Activated CD4-positive, alpha-beta T cell treated with anti-CD3 and anti-CD28 coated beads, Interleukin-2, amount 10 ng/mL, durations not matched to agents 7 days and 5 days (primary cell): ENCODE measurements around the gene MBNL1. TPM values are rescaled to one million over a fixed set of nuclear protein-coding genes. Genes with fewer than 3 reads are reported as not detected.

Experiments used
- CTCF ChIA-PET: fragments of 350-600 bp; sonication (Branson Sonifier 250); formaldehyde crosslinking; loops from one replicate; lab custom pipeline; 2021; ENCODE audit warnings: antibody characterized with exemption; lab: Charles Lee
- POLR2A ChIA-PET: fragments of 350-600 bp; sonication (Branson Sonifier 250); formaldehyde crosslinking; loops from one replicate; lab custom pipeline; 2021; ENCODE audit warnings: antibody characterized with exemption; lab: Charles Lee
- DNase-seq: peaks from one replicate; pipeline ENCODE4 v3.0.0-alpha.2; 2020
- H3K27ac Mint-ChIP-seq: one replicate; pipeline ENCODE4 v1.8.0; 2021; ENCODE audit warnings: mild to moderate bottlenecking, moderate library complexity, mixed read lengths
- H3K27me3 Mint-ChIP-seq: one replicate; pipeline ENCODE4 v1.8.0; 2021; ENCODE audit warnings: mixed read lengths
- H3K36me3 Mint-ChIP-seq: one replicate; pipeline ENCODE4 v1.8.0; 2021; ENCODE audit warnings: low read depth, mixed read lengths
- H3K4me1 Mint-ChIP-seq: one replicate; pipeline ENCODE4 v1.8.0; 2021; ENCODE audit warnings: mixed read lengths
- H3K4me3 Mint-ChIP-seq: one replicate; pipeline ENCODE4 v1.8.0; 2021; ENCODE audit warnings: mild to moderate bottlenecking, moderate library complexity, mixed read lengths
- H3K9me3 Mint-ChIP-seq: one replicate; pipeline ENCODE4 v1.8.0; 2021; ENCODE audit warnings: mixed read lengths
- total RNA-seq, 2 experiments: library from RNA; stranded (reverse); gene quantifications; one replicate each; pipeline ENCODE4 v1.2.3, GENCODE V29; 2021

MBNL1 gene
- total RNA-seq, 2 experiments from 2014 or later, result 437 to 559 TPM

- Mint-ChIP-seq H3K36me3 (peaks cover 75% of the 10 kb centered on the region), H3K4me3 (peak overlapping the region; percentile 91), H3K4me1 (peaks cover 52% of the 10 kb centered on the region), H3K27me3 (no peaks in the 10 kb centered on the region), H3K9me3 (peaks cover 3% of the 10 kb centered on the region), H3K27ac (peak overlapping the region; percentile 97)
- POLR2A ChIA-PET, result interaction anchor here (1.0 to 1.5 kb wide), 2 partner anchors 22 to 24 kb away, joined by 5 to 11 read pairs; no protein-coding TSS in a partner anchor
- CTCF ChIA-PET, result interaction anchor here (0.8 to 1.3 kb wide), 3 partner anchors 11 to 42 kb away, joined by 3 to 9 read pairs (median 4); no protein-coding TSS in a partner anchor
- no peak for DNase-seq
Observed at GRCh38 chr3:152267831-152268554, 736 bp upstream of the MBNL1 start.

- H3K4me3 Mint-ChIP-seq, result peak overlapping the region; percentile 91
- H3K9me3 Mint-ChIP-seq, result no peaks in the 10 kb centered on the region
- H3K36me3 Mint-ChIP-seq, result peaks cover 72% of the 10 kb centered on the region
- H3K27me3 Mint-ChIP-seq, result no peaks in the 10 kb centered on the region
- H3K4me1 Mint-ChIP-seq, result peaks cover 52% of the 10 kb centered on the region
- POLR2A ChIA-PET, result interaction anchor here (0.6 to 1.5 kb wide), 5 partner anchors 12 to 25 kb away, joined by 3 to 11 read pairs (median 4); no protein-coding TSS in a partner anchor
- peak; percentile 54 for DNase-seq
- CTCF ChIA-PET, result interaction anchor here (0.6 to 1.3 kb wide), 4 partner anchors 12 to 76 kb away, joined by 3 to 9 read pairs (median 6); no protein-coding TSS in a partner anchor
- H3K27ac Mint-ChIP-seq, result peak overlapping the region; percentile 97
Observed at GRCh38 chr3:152269056-152269830, 514 bp downstream of the MBNL1 start.

- POLR2A ChIA-PET, result interaction anchor here (0.5 to 1.5 kb wide), 5 partner anchors 12 to 68 kb away, joined by 3 to 11 read pairs (median 3); no protein-coding TSS in a partner anchor
Observed at GRCh38 chr3:152269831-152270734, 1.4 kb downstream of the MBNL1 start.

GRCh38 chr3:152270937-152271336 lies 2.2 kb downstream of the MBNL1 start:
- Mint-ChIP-seq H3K4me3 (peak overlapping the region; percentile 91), H3K36me3 (peaks cover 68% of the 10 kb centered on the region), H3K4me1 (peaks cover 49% of the 10 kb centered on the region), H3K27ac (peak overlapping the region; percentile 97), H3K27me3 (no peaks in the 10 kb centered on the region), H3K9me3 (no peaks in the 10 kb centered on the region)
- ChIA-PET CTCF (interaction anchor here (1.3 kb wide), 1 partner anchor 10 kb away, joined by 4 read pairs; no protein-coding TSS in a partner anchor), POLR2A (interaction anchor here (0.6 kb wide), 1 partner anchor 27 kb away, joined by 3 read pairs; no protein-coding TSS in a partner anchor)
- DNase-seq, result no peak

More at GRCh38 chr3:152269831-152270734, 1.4 kb downstream of the MBNL1 start:
- peak overlapping the region; percentile 91 for H3K4me3 Mint-ChIP-seq
- H3K27ac Mint-ChIP-seq, result peak overlapping the region; percentile 97
- H3K27me3 Mint-ChIP-seq, result no peaks in the 10 kb centered on the region
- no peaks in the 10 kb centered on the region for H3K9me3 Mint-ChIP-seq
- peaks cover 51% of the 10 kb centered on the region for H3K4me1 Mint-ChIP-seq
- CTCF ChIA-PET, result interaction anchor here (0.6 to 1.3 kb wide), 3 partner anchors 10 to 75 kb away, joined by 3 to 8 read pairs (median 4); no protein-coding TSS in a partner anchor
- H3K36me3 Mint-ChIP-seq, result peaks cover 69% of the 10 kb centered on the region
- DNase-seq, result peak; percentile 50

- Mint-ChIP-seq H3K4me3 (peak overlapping the region; percentile 91), H3K9me3 (no peaks in the 10 kb centered on the region), H3K36me3 (peaks cover 65% of the 10 kb centered on the region), H3K27ac (peak overlapping the region; percentile 97), H3K4me1 (peaks cover 49% of the 10 kb centered on the region), H3K27me3 (no peaks in the 10 kb centered on the region)
- no peak for DNase-seq
- POLR2A ChIA-PET, result no interaction called here
- CTCF ChIA-PET, result interaction anchor here (1.3 to 2.3 kb wide), 3 partner anchors 10 to 163 kb away, joined by 3 to 11 read pairs (median 4); no protein-coding TSS in a partner anchor
Observed at GRCh38 chr3:152271501-152272236, 2.9 kb downstream of the MBNL1 start.

- Mint-ChIP-seq H3K4me3 (peak overlapping the region; percentile 91), H3K4me1 (peaks cover 45% of the 10 kb centered on the region)
Observed at GRCh38 chr3:152272771-152273242, 4.1 kb downstream of the MBNL1 start.

GRCh38 chr3:152276681-152277080 lies 8.0 kb downstream of the MBNL1 start:
- Mint-ChIP-seq H3K27ac (no peak overlapping the region), H3K4me3 (peak overlapping the region; percentile 37), H3K4me1 (peaks cover 73% of the 10 kb centered on the region), H3K36me3 (peaks cover 44% of the 10 kb centered on the region), H3K27me3 (no peaks in the 10 kb centered on the region), H3K9me3 (no peaks in the 10 kb centered on the region)
- ChIA-PET POLR2A (no interaction called here), CTCF (interaction anchor here (1.1 kb wide), 1 partner anchor 15 kb away, joined by 4 read pairs; no protein-coding TSS in a partner anchor)
- no peak for DNase-seq

More at GRCh38 chr3:152272771-152273242, 4.1 kb downstream of the MBNL1 start:
- H3K9me3 Mint-ChIP-seq, result no peaks in the 10 kb centered on the region
- DNase-seq, result no peak
- CTCF ChIA-PET, result interaction anchor here (1.3 to 2.3 kb wide), 3 partner anchors 9 to 164 kb away, joined by 3 to 11 read pairs (median 4); no protein-coding TSS in a partner anchor
- POLR2A ChIA-PET, result interaction anchor here (1.0 to 1.1 kb wide), 2 partner anchors 12 to 29 kb away, joined by 3 to 4 read pairs; no protein-coding TSS in a partner anchor
- no peaks in the 10 kb centered on the region for H3K27me3 Mint-ChIP-seq
- H3K27ac Mint-ChIP-seq, result peak overlapping the region; percentile 67
- peaks cover 55% of the 10 kb centered on the region for H3K36me3 Mint-ChIP-seq

- Mint-ChIP-seq H3K27me3 (no peaks in the 10 kb centered on the region), H3K36me3 (peaks cover 41% of the 10 kb centered on the region), H3K9me3 (no peaks in the 10 kb centered on the region), H3K4me3 (peak overlapping the region; percentile 29), H3K4me1 (peaks cover 75% of the 10 kb centered on the region), H3K27ac (no peak overlapping the region)
- ChIA-PET CTCF (no interaction called here), POLR2A (no interaction called here)
- DNase-seq, result no peak
Observed at GRCh38 chr3:152277198-152277597, 8.5 kb downstream of the MBNL1 start.

- H3K4me1 Mint-ChIP-seq, result peaks cover 76% of the 10 kb centered on the region
- POLR2A ChIA-PET, result no interaction called here
- CTCF ChIA-PET, result interaction anchor here (1.6 kb wide), 1 partner anchor 13 kb away, joined by 5 read pairs; no protein-coding TSS in a partner anchor
- H3K4me3 Mint-ChIP-seq, result peak overlapping the region; percentile 44
- H3K27ac Mint-ChIP-seq, result peak overlapping the region; percentile 63
- peaks cover 37% of the 10 kb centered on the region for H3K36me3 Mint-ChIP-seq
- no peaks in the 10 kb centered on the region for H3K27me3 Mint-ChIP-seq
- no peak for DNase-seq
- no peaks in the 10 kb centered on the region for H3K9me3 Mint-ChIP-seq
Observed at GRCh38 chr3:152278756-152279427, 10.2 kb downstream of the MBNL1 start.

GRCh38 chr3:152279479-152279878 lies 10.8 kb downstream of the MBNL1 start:
- ChIA-PET CTCF (interaction anchor here (1.5 to 1.6 kb wide), 2 partner anchors 13 to 96 kb away, joined by 3 to 5 read pairs; no protein-coding TSS in a partner anchor), POLR2A (no interaction called here)
- peaks cover 33% of the 10 kb centered on the region for H3K36me3 Mint-ChIP-seq
- no peaks in the 10 kb centered on the region for H3K9me3 Mint-ChIP-seq
- peak overlapping the region; percentile 55 for H3K4me3 Mint-ChIP-seq
- peaks cover 74% of the 10 kb centered on the region for H3K4me1 Mint-ChIP-seq
- H3K27ac Mint-ChIP-seq, result peak overlapping the region; percentile 47
- H3K27me3 Mint-ChIP-seq, result no peaks in the 10 kb centered on the region
- no peak for DNase-seq
